22Rv1 (cell line): Measurements from ENCODE around the gene OTOP2.

Experiments
- H3K27ac ChIP-seq: fragments of 450-650 bp; 2 replicates; pipeline ENCODE4 v1.5.1; 2017
- CTCF ChIP-seq: fragments of 450-650 bp; IDR thresholded peaks from 2 replicates; pipeline ENCODE4 v1.5.1; 2017; ENCODE audit warnings: mild to moderate bottlenecking
- ZFX ChIP-seq: fragments of 450-650 bp; IDR thresholded peaks from 2 replicates; pipeline ENCODE4 v1.6.1; 2017; ENCODE audit warnings: antibody characterized with exemption, borderline replicate concordance

The OTOP2 gene

GRCh38 chr17:74924250-74924948, at the start of gene OTOP2:
OTOP2 (plus strand) TSS chr17:74924273; CDS start chr17:74924633, 360 bp downstream.
- no peak within 1 kb of the TSS for H3K27ac ChIP-seq
- TF ChIP-seq CTCF: no peak
- TF ChIP-seq ZFX: no peak

GRCh38 chr17:74874615-74875037, 49.4 kb upstream of the OTOP2 start:
- H3K27ac ChIP-seq: peak overlapping the region; percentile 80

GRCh38 chr17:74875155-74875976, 48.7 kb upstream of the OTOP2 start:
- TF ChIP-seq CTCF (no peak), ZFX (no peak)
- no peak overlapping the region for H3K27ac ChIP-seq

More at GRCh38 chr17:74874615-74875037, 49.4 kb upstream of the OTOP2 start:
- no peak for TF ChIP-seq CTCF
- no peak for TF ChIP-seq ZFX

- TF ChIP-seq CTCF (no peak), ZFX (no peak)
- H3K27ac ChIP-seq: no peak overlapping the region
Observed at GRCh38 chr17:74875977-74876593, 48.0 kb upstream of the OTOP2 start.

GRCh38 chr17:74877592-74878548, 46.2 kb upstream of the OTOP2 start:
- TF ChIP-seq ZFX (no peak), CTCF (no peak)
- no peak overlapping the region for H3K27ac ChIP-seq

GRCh38 chr17:74878658-74879057, 45.4 kb upstream of the OTOP2 start:
- no peak for TF ChIP-seq CTCF
- no peak for TF ChIP-seq ZFX
- H3K27ac ChIP-seq: no peak overlapping the region
